Activated CD8-positive, alpha-beta T cell treated with anti-CD3 and anti-CD28 coated beads, Interleukin-2, amount 10 ng/mL, durations not matched to agents 7 days and 5 days (primary cell): ENCODE measurements around the gene LCNL1. TPM values are rescaled to one million over a fixed set of nuclear protein-coding genes. Genes with fewer than 3 reads are reported as not detected.
"Not testable (repeated sequence)": the region's sequence is repeated elsewhere in the genome, so short reads cannot be mapped to it uniquely, and the experiment has no call there.

ENCODE experiments used
- ATAC-seq: fragments of 150-1000 bp; cut with Tn5 transposase; one replicate; pipeline ENCODE4 v1.10.0; 2021; ENCODE audit warnings: moderate library complexity
- CTCF ChIA-PET: fragments of 350-600 bp; sonication (Branson Sonifier 250); formaldehyde crosslinking; loops from one replicate; lab custom pipeline; 2021; ENCODE audit warnings: antibody characterized with exemption; lab: Charles Lee
- POLR2A ChIA-PET: fragments of 350-600 bp; sonication (Branson Sonifier 250); formaldehyde crosslinking; loops from one replicate; lab custom pipeline; 2021; ENCODE audit warnings: antibody characterized with exemption; lab: Charles Lee
- DNase-seq: peaks from one replicate; pipeline ENCODE4 v3.0.0-alpha.2; 2020
- H3K27ac Mint-ChIP-seq: one replicate; pipeline ENCODE4 v1.8.0; 2021; ENCODE audit warnings: mild to moderate bottlenecking, mixed read lengths
- H3K27me3 Mint-ChIP-seq: one replicate; pipeline ENCODE4 v1.8.0; 2021; ENCODE audit warnings: low read depth, mixed read lengths
- H3K36me3 Mint-ChIP-seq: one replicate; pipeline ENCODE4 v1.8.0; 2021; ENCODE audit warnings: low read depth, mixed read lengths
- H3K4me1 Mint-ChIP-seq: one replicate; pipeline ENCODE4 v1.8.0; 2021; ENCODE audit warnings: low read depth, mixed read lengths
- H3K4me3 Mint-ChIP-seq: one replicate; pipeline ENCODE4 v1.8.0; 2021; ENCODE audit warnings: mild to moderate bottlenecking, mixed read lengths
- H3K9me3 Mint-ChIP-seq: one replicate; pipeline ENCODE4 v1.8.0; 2022; ENCODE audit warnings: mixed read lengths; ENCODE audit not compliant: insufficient read depth
- total RNA-seq, 2 experiments: library from RNA; stranded (reverse); gene quantifications; one replicate each; pipeline ENCODE4 v1.2.3, GENCODE V29; 2021

LCNL1 gene
- total RNA-seq, 2 experiments from 2014 or later, result not detected

GRCh38 chr9:137033481-137033880 lies 50.7 kb downstream of the LCNL1 start:
- not testable (repeated sequence) for ATAC-seq, H3K27me3 Mint-ChIP-seq, DNase-seq, H3K9me3 Mint-ChIP-seq, H3K36me3 Mint-ChIP-seq
- Mint-ChIP-seq H3K27ac (peak overlapping the region; percentile 55), H3K4me3 (peak overlapping the region; percentile 5), H3K4me1 (peaks cover 64% of the 10 kb centered on the region)
- CTCF ChIA-PET, result interaction anchor here (2.3 to 4.3 kb wide), 3 partner anchors 41 to 191 kb away, joined by 5 to 146 read pairs (median 28); partner anchors contain the start of genes AJM1, C8G and PAXX
- POLR2A ChIA-PET, result interaction anchor here (1.0 kb wide), 1 partner anchor 33 kb away, joined by 3 read pairs; no protein-coding TSS in a partner anchor

DNA sequence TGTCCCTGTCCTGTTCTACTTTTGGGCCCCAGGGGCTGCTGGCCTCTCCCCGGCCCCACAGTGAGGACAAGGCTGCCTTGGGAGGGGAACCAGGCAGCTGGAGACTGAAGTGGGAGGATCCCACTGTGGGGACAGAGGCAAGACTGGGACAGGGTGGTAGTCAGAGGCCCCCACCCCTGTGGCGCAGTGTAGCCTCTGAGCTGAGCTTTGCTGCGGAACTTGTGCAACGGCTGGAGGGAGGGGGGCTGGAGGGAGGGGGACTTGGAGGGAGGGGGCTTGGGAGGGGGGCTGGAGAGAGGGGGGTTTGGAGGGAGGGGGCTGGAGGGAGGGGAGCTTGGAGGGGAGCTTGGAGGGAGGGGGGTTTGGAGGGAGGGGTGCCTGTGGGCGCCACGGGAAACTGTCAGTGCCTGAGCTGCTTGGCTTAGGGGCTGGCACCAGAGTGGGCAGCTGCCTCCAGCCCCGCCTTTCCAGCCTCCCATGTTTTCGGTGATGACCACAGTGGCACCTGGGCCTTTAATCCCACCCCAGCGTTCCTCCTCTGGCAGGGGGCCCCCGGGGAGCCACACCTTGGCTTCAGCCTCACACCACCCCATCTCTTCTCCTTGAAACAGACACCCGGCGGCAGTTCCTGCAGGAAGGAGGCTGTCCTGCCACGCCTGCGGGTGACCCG lies 51.4 kb downstream of the LCNL1 start:
- ChIA-PET POLR2A (interaction anchor here (0.6 to 1.9 kb wide), 7 partner anchors 11 to 95 kb away, joined by 3 to 11 read pairs (median 3); no protein-coding TSS in a partner anchor), CTCF (interaction anchor here (0.6 to 4.3 kb wide), 55 partner anchors 9 to 501 kb away, joined by 3 to 146 read pairs (median 5); partner anchors contain the start of genes AJM1, C8G, CLIC3 and MAN1B1)
- H3K36me3 Mint-ChIP-seq, result no peaks in the 10 kb centered on the region
- H3K9me3 Mint-ChIP-seq, result no peaks in the 10 kb centered on the region
- DNase-seq (no peak), ATAC-seq (peak; percentile 14)
- H3K4me1 Mint-ChIP-seq, result peaks cover 57% of the 10 kb centered on the region
- peak overlapping the region; percentile 69 for H3K4me3 Mint-ChIP-seq
- H3K27ac Mint-ChIP-seq, result peak overlapping the region; percentile 89
- H3K27me3 Mint-ChIP-seq, result no peaks in the 10 kb centered on the region

DNA sequence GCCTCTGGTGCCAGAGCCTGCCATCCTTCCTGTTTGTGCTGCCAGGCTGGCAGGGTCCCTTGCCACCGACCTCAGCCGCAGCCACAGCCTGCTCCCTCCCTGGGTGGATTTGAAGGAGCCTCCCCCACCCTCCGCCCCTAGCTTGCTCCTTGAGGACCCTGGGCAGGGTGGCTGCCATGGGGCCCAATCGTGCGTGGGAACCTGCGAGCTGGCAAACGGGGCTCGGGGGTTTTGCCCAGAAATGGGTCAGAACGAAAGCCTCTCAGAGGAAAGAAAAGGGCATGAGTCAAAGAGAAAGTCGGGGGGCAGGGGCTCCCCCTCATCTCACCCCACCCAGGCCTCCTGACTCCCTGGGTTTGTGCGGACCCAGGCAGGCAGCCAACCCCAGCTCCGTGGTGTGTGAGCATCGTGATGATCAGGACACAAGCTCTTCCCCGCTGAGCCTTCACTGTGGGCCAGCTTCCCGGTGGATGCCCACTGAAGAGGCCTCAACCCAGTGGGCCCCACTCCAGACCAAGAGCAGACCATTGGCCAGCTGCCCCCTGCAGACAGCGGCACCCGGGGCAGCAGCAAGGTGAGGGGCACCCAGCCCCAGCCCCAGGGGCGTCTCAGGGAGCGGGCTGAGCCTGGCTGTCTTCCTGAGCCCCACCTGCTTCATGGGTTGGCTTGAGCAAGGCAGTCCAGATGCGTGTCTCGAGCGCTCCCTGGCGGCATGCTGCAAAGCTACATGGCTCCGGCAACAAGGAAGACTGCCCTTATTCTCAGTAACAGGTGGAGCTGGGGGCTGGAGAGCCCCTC lies 52.1 kb downstream of the LCNL1 start:
- Mint-ChIP-seq H3K27me3 (no peaks in the 10 kb centered on the region), H3K27ac (peak overlapping the region; percentile 89), H3K36me3 (no peaks in the 10 kb centered on the region), H3K4me3 (peak overlapping the region; percentile 69), H3K4me1 (peaks cover 50% of the 10 kb centered on the region), H3K9me3 (no peaks in the 10 kb centered on the region)
- POLR2A ChIA-PET, result interaction anchor here (0.5 to 1.9 kb wide), 8 partner anchors 10 to 322 kb away, joined by 3 to 11 read pairs (median 3); no protein-coding TSS in a partner anchor
- DNase-seq, result peak; percentile 92
- ATAC-seq, result peak; percentile 92
- CTCF ChIA-PET, result interaction anchor here (0.6 to 4.3 kb wide), 69 partner anchors 9 to 502 kb away, joined by 3 to 146 read pairs (median 4); partner anchors contain the start of genes AJM1, C8G, CLIC3 and LCN12

Other genes with a start within 250 kb of the LCNL1 start
- gene LCN10, start 240.1 kb upstream of the LCNL1 start, total RNA-seq, result 1 to 10 TPM; 1.8 to 2.4 TPM
- not detected for gene LCN6, start 234.5 kb upstream of the LCNL1 start, total RNA-seq
- gene LCN8, start 224.8 kb upstream of the LCNL1 start, total RNA-seq, result not detected
- not detected for gene LCN15, start 218.5 kb upstream of the LCNL1 start, total RNA-seq
- gene TMEM141, start 191.6 kb upstream of the LCNL1 start, total RNA-seq, result 10 to 100 TPM; 39.9 to 43.2 TPM
- under 1 TPM; 0.26 to 0.44 TPM for gene CCDC183, start 186.7 kb upstream of the LCNL1 start, total RNA-seq
- 100 to 1,000 TPM; 117 to 118 TPM for gene RABL6, start 175.0 kb upstream of the LCNL1 start, total RNA-seq
- gene AJM1, start 140.5 kb upstream of the LCNL1 start, total RNA-seq, result 1 to 10 TPM; 5.3 to 5.6 TPM
- gene PHPT1, start 133.6 kb upstream of the LCNL1 start, total RNA-seq, result 100 to 1,000 TPM; 108 to 119 TPM
- gene MAMDC4, start 130.6 kb upstream of the LCNL1 start, total RNA-seq, result 10 to 100 TPM; 14.7 to 15.8 TPM
- 100 to 1,000 TPM; 279 to 310 TPM for gene EDF1, start 116.7 kb upstream of the LCNL1 start, total RNA-seq
- gene TRAF2, start 96.5 kb upstream of the LCNL1 start, total RNA-seq, result 10 to 100 TPM; 48.5 to 57.2 TPM
- gene FBXW5, start 38.3 kb upstream of the LCNL1 start, total RNA-seq, result 100 to 1,000 TPM; 103 to 104 TPM
- gene C8G, start 37.8 kb upstream of the LCNL1 start, total RNA-seq, result 1 to 10 TPM; 1.4 to 1.5 TPM
- gene LCN12, start 30.7 kb upstream of the LCNL1 start, total RNA-seq, result 1 to 10 TPM; 1.0 to 1.7 TPM
- 1 to 10 TPM; 1.2 to 1.4 TPM for gene PTGDS, start 5.5 kb upstream of the LCNL1 start, total RNA-seq
- 10 to 100 TPM; 80.6 to 85.2 TPM for gene PAXX, start 9.4 kb downstream of the LCNL1 start, total RNA-seq
- 1 to 10 TPM; 3.6 to 4.8 TPM for gene CLIC3, start 13.6 kb downstream of the LCNL1 start, total RNA-seq
- gene ABCA2, start 45.2 kb downstream of the LCNL1 start, total RNA-seq, result 10 to 100 TPM; 61.5 to 62.0 TPM
- 1 to 10 TPM; 2.5 to 2.6 TPM for gene FUT7, start 49.1 kb downstream of the LCNL1 start, total RNA-seq
- 10 to 100 TPM; 20.1 to 29.9 TPM for gene NPDC1, start 63.2 kb downstream of the LCNL1 start, total RNA-seq
- gene ENTPD2, start 71.1 kb downstream of the LCNL1 start, total RNA-seq, result under 1 TPM in 1 of 2 experiments, not detected in 1; 0.34 TPM
- 10 to 100 TPM; 56.8 to 57.0 TPM for gene SAPCD2, start 87.6 kb downstream of the LCNL1 start, total RNA-seq
- 10 to 100 TPM; 63.1 to 66.8 TPM for gene UAP1L1, start 94.5 kb downstream of the LCNL1 start, total RNA-seq
- 10 to 100 TPM; 42.2 to 49.2 TPM for gene MAN1B1, start 104.0 kb downstream of the LCNL1 start, total RNA-seq
- 100 to 1,000 TPM; 248 TPM for gene DPP7, start 131.7 kb downstream of the LCNL1 start, total RNA-seq
- not detected for gene GRIN1, start 156.2 kb downstream of the LCNL1 start, total RNA-seq
- gene LRRC26, start 187.1 kb downstream of the LCNL1 start, total RNA-seq, result not detected
- gene TMEM210, start 189.1 kb downstream of the LCNL1 start, total RNA-seq, result under 1 TPM; 0.29 to 0.32 TPM
- gene ANAPC2, start 205.6 kb downstream of the LCNL1 start, total RNA-seq, result 10 to 100 TPM; 60.2 to 64.1 TPM
- 10 to 100 TPM; 88.2 to 90.0 TPM for gene SSNA1, start 205.7 kb downstream of the LCNL1 start, total RNA-seq
- 10 to 100 TPM; 10.9 to 12.0 TPM for gene TPRN, start 217.7 kb downstream of the LCNL1 start, total RNA-seq
- 10 to 100 TPM; 34.6 to 36.6 TPM for gene TMEM203, start 222.7 kb downstream of the LCNL1 start, total RNA-seq
- gene NDOR1, start 222.7 kb downstream of the LCNL1 start, total RNA-seq, result 10 to 100 TPM; 44.7 to 45.5 TPM
- 1 to 10 TPM; 3.6 to 4.5 TPM for gene RNF208, start 239.2 kb downstream of the LCNL1 start, total RNA-seq
- gene CYSRT1, start 242.2 kb downstream of the LCNL1 start, total RNA-seq, result under 1 TPM; 0.42 to 0.50 TPM
- not detected for gene RNF224, start 244.5 kb downstream of the LCNL1 start, total RNA-seq
- not detected for gene SLC34A3, start 247.9 kb downstream of the LCNL1 start, total RNA-seq